Activated CD8-positive, alpha-beta memory T cell treated with anti-CD3 and anti-CD28 coated beads for 48 hours (primary cell): ENCODE results near the gene SATB1.
"Not testable (repeated sequence)": the region's sequence is repeated elsewhere in the genome, so short reads cannot be mapped to it uniquely, and the experiment has no call there.

Experiments used
- DNase-seq, 3 experiments: peaks; one replicate each; pipeline ENCODE4 v3.0.0-alpha.2; 2020; ENCODE audit warnings: low read depth in 2 of 3, low spot score in 2 of 3

SATB1 gene

GRCh38 chr3:18424729-18425640 lies at the start of gene SATB1:
Gene SATB1 (minus strand): TSS chr3:18425339. CDS start chr3:18420967, 4,372 bp downstream.
- peak in 1 of 3 experiments; percentile 30 for DNase-seq

GRCh38 chr3:18474202-18474601 lies 49.1 kb upstream of the SATB1 start:
- DNase-seq = no peak

DNA sequence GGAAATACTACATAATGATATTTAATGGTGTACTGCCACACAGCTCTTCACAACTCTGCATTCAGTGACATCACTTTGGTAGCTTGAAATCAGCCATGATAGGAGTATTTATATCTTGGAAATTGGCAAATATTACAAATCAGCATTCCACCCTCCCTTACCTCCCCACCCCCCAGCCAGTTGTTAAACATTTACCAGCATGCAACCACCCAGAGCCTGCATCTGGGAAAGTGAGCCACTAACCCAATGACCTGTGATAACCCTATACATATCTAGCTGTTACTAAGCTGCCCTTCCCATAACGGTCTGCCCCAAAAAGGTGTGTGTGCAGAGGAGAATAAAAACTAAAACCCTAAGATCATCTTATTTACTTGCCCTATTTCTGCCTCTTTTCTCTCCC lies 44.6 kb upstream of the SATB1 start:
- no peak for DNase-seq

DNA sequence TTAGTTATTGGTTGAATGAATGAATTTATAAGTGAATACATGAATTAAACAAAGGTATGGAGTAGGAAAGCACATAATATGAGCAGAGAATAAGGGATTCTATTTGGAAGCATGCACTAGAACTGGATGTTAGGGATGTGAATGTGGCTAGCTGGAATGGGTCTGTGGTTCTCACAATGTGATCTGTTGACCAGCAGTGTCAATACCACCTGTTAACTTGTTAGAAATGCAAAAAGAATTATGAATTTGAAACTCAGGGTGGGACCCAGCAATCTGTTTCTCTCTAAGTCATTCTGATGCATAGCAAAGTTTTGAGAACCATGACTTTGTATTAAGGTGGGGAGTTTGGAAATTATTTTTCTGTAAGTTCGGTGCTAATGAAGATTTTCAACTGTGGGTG lies 41.0 kb upstream of the SATB1 start:
- no peak for DNase-seq

- DNase-seq = no peak
Measured at GRCh38 chr3:18454766-18455165, 29.6 kb upstream of the SATB1 start.

GRCh38 chr3:18449618-18450017 lies 24.5 kb upstream of the SATB1 start:
- not testable (repeated sequence) for DNase-seq

GRCh38 chr3:18447720-18448119 lies 22.6 kb upstream of the SATB1 start:
- DNase-seq = no peak

- no peak for DNase-seq
Measured at GRCh38 chr3:18446149-18446825, 21.1 kb upstream of the SATB1 start.

- peak; percentile 49 to 57 (median 55) for DNase-seq
Measured at GRCh38 chr3:18445401-18446148, 20.4 kb upstream of the SATB1 start.

DNA sequence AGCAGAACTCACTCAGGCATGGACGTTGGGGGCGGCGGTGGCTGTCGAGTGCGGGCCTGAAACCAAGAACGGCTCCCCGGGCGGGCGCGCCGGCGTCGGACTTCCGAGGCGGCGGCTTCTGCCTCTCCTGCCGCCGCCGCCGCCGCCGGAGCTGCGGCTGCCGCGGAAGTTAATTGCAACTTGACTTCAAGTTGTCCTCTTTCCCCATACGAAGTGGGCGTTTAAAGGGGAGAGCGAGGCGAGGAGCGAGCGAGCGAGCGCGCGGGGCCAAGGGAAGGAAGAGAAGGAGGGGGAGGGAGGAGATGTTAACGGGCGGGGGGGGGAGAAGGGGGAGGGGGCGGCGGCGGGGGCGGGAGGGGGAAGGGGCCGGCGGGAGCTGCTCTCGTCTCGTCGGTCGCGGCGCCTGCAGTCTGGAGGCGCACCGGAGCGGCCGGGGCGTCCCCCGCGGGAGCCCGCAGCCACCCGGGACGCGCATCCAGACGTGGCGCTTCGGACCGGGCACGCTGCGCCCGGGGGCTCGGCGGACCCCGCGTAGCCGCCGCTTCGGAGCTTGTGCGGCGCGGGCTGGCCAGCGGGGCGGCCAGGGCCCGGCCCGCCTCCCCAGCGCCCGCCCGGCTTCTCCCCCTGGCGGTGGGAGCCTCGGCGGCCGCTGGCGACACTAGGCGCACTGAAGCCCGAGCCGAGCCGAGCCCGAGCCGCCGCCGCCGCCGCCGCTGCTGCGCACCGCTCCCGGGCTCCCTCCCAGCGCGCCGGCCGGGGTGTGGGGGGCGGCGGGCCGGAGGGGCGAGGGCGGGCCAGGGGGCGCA lies 19.7 kb upstream of the SATB1 start:
- DNase-seq = peak in 2 of 3 experiments; percentile 50 to 59

DNA sequence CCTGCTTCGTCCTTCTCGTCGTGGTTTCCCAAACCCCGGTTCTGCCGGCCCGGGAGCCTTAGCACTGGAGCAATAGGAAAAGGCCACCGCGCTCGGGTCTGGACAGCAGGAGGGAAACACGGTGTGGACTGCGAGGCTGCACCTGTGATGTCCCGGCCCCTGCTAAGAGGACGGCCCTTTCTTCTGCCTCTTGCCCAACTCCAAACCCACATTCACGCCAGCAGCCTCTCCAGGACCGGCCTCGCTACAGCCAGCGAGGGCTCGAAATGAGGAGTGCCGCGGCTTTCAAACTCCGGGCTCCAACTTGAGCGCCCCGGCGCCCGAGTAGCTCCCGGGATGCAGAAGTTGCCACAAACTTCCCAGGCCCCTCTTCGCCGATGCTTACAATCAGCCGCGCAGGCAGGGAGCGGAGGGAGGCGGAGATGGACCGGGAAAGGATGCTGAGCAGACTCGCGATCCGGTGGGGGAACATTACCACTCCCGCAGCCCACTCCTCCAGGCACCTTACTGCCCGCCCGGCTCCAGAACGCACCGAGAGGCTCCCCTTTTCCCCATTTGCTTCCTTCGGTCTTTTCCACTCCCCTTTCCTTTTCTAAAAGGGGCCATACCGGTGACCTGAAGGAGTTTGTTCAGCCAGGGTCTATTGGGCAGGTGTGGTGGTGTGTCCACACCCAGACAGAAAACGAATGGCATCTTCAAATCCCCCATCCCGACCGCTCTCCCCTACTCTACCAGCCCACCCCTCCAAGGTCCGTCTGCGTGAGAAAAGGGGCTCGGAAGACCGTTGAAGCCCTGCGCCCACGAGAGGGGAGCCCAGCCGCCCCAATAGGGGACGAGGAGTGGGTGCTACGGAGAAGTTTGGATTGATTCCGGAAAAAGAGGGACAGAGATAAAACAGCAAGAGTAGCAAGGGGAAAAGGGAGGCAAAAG lies 18.8 kb upstream of the SATB1 start:
- DNase-seq = peak in 1 of 3 experiments; percentile 32

DNA sequence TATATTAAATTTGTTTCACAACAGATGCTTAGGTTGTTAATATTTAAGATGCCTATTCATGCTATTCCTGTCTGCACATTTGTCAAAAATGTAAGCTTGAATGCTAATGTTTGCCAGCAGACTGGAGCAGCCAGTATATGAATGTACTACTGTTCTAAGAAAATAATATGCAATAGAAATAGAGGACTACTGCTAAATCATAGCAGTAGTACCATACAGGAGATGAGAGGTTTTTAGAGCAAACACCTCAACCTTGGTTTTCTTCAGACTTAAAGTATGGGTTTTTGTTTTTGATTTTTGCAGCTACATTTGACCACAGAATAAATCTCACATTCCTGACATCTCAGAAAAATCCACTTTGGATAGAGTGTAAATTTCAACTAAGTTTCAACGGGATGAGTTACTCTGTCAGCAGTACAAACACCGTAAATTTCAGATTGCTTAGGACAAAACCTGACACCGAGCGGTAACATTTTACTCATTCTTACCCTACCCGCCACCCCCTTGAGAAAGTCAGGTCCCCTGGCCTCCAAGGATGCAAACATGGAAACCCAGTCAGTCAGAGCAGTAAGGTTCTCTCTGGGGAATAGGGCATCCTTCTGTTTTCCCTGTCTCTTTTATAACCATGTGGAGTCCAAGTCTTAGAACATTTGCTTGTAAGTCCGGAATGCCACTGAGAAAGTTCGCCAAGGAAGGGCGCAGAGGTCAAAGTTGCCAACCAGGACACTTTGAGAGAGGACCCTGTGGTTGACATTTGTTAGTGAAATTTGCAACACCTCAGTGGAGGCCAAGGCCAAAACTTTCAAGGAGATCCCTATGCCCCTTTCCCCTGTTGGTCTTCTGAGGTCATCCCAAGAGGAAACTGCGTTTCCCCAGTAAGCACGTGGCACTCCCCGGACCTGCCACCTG lies 17.9 kb upstream of the SATB1 start:
- DNase-seq = no peak

- no peak for DNase-seq
Measured at GRCh38 chr3:18441551-18441950, 16.4 kb upstream of the SATB1 start.

DNA sequence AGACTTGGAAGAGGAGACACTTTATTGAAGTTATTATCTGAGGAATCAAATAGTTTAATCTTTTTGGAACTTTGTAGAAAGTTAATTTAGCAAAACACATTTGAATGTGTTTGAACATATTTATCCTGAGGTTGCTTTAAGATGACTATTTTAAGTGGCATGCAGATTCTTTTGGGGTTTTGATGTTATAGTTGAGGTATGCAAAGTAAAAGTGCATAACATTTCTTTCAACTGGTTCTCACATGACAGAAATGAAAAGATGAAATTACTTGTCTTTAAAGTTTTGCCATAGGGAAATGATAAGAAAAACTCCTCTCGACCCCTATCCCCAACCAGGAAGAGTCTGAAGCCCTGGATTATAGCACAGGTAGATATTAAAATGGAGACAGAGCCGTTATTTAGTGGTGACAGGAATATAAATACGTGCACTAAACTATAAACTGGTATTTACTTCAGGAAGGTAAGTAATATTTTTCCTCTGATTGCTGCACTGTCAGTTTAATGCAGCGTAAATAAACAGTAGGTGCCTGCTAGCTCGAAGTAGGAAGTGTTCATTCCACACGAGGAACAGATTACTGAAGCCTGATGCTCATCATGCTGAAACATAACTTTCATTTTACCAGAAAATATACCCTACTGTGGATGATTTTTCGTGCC lies 15.1 kb upstream of the SATB1 start:
- no peak for DNase-seq

- DNase-seq = no peak
Measured at GRCh38 chr3:18439281-18439680, 14.1 kb upstream of the SATB1 start.

- no peak for DNase-seq
Measured at GRCh38 chr3:18438586-18438985, 13.4 kb upstream of the SATB1 start.

DNA sequence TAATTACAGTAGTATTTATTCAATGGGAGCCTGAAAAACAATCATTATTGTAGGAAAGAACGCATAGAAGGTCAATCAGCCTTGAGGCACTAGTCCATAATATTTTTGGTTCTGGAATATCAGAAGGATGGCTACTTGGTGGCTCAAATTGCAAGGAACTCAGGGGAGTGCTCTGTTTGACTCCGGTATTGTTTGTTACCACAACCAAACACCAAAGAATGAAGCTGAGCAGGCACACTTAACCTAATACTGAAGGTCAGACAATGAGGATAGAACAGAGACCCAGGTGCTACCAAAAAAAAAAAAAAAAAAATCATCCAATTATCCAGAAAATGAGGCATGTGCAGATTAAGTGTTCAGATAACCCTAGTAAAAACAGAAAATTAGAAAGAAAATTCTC lies 11.1 kb upstream of the SATB1 start:
- DNase-seq = no peak

DNA sequence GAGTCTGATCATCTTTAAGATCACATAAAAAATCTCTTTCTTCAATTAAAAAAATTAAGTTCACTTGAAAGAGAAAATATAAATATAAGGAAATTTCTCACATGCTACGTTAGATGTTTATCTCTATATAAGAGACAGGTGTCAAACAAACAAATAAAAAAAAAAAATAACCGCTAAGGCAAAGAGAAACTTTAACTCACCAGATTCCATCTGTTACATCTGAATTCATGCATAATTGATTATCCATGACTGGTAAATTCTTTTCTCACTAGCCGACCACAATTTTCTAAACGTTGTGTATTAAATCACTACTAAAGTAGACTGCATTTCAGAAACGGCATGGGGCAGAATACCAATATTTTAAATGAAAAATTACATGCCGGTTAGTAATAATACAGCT lies 9.6 kb upstream of the SATB1 start:
- DNase-seq = no peak
